ENCODE results near the gene KIRREL3. TPM values are rescaled to one million over a fixed set of nuclear protein-coding genes. Genes with fewer than 3 reads are reported as not detected.

The KIRREL3 gene
- total RNA-seq, 1 donor from 2014 or later, result 0.82 TPM

DNA sequence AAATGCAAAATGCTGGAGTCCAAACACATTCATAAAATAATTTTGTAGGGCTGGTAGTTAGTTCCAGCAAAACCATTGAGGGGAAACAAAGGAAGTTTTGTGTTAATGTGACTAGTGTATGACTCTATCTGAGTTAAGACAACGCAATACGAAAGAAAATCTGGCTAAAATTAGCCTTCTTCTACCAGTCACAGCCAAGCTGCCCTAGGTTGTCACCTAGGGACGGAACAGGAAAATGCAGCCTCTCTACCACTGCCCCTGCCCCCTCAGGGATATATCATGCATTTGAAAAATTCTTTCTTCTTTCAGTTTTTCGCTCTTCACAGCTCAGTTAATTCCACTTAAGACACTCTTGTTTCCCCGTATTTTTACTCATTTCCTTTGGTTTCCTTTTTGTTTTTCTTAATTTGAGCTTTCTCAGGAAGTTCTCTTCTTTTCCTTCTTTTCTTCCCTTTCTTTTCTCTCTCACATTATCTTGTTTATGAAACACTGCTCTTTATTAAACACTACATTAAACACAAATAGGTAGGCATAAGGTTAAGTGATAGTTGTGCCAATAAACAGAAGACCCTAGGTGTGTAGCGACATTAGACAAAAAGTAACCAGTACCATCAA is 30.6 kb downstream of the KIRREL3 start:
- H3K27ac Mint-ChIP-seq (ENCODE audit: unreplicated experiment), result no peak overlapping the region
- peaks cover 7% of the 10 kb centered on the region for H3K36me3 Mint-ChIP-seq (ENCODE audit: low read depth)
- H3K4me1 Mint-ChIP-seq, result peaks cover 8% of the 10 kb centered on the region
- H3K4me3 Mint-ChIP-seq, result no peak overlapping the region
- TF ChIP-seq, protein P1, sequence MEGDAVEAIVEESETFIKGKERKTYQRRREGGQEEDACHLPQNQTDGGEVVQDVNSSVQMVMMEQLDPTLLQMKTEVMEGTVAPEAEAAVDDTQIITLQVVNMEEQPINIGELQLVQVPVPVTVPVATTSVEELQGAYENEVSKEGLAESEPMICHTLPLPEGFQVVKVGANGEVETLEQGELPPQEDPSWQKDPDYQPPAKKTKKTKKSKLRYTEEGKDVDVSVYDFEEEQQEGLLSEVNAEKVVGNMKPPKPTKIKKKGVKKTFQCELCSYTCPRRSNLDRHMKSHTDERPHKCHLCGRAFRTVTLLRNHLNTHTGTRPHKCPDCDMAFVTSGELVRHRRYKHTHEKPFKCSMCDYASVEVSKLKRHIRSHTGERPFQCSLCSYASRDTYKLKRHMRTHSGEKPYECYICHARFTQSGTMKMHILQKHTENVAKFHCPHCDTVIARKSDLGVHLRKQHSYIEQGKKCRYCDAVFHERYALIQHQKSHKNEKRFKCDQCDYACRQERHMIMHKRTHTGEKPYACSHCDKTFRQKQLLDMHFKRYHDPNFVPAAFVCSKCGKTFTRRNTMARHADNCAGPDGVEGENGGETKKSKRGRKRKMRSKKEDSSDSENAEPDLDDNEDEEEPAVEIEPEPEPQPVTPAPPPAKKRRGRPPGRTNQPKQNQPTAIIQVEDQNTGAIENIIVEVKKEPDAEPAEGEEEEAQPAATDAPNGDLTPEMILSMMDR (conservative IDR thresholded peaks at IDR 0.05), result peak; percentile 66
- no peak for DNase-seq (ENCODE audit: low read depth, low spot score)
- H3K27me3 Mint-ChIP-seq (ENCODE audit: low read depth), result peaks cover 24% of the 10 kb centered on the region
- peaks cover 7% of the 10 kb centered on the region for H3K9me3 Mint-ChIP-seq

DNA sequence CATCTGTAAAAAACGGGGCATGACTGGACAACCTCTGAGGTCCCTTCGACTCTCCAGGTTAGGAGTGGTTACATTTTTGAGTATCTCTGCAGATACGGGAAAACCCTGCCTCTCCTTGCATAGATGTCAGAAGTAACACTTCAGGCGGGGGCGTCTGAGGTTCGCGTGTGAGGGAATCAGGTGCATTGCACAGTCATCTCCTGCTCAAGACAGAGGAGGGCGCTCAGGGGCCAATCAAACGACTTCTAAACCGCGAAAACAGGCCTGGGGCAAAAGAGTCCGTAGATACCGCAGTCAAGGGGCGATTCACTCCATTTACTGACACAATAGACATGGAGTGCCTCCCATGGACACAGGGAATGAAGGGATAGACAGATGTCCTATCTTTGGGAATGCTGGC is 31.7 kb downstream of the KIRREL3 start:
- no peak for DNase-seq (ENCODE audit: low read depth, low spot score)
- Mint-ChIP-seq H3K27me3 (ENCODE audit: low read depth) (peaks cover 24% of the 10 kb centered on the region), H3K27ac (ENCODE audit: unreplicated experiment) (no peak overlapping the region), H3K4me3 (no peak overlapping the region), H3K9me3 (peaks cover 7% of the 10 kb centered on the region), H3K4me1 (peaks cover 8% of the 10 kb centered on the region), H3K36me3 (ENCODE audit: low read depth) (peaks cover 7% of the 10 kb centered on the region)
- TF ChIP-seq, protein P1 (conservative IDR thresholded peaks at IDR 0.05), result no peak

DNA sequence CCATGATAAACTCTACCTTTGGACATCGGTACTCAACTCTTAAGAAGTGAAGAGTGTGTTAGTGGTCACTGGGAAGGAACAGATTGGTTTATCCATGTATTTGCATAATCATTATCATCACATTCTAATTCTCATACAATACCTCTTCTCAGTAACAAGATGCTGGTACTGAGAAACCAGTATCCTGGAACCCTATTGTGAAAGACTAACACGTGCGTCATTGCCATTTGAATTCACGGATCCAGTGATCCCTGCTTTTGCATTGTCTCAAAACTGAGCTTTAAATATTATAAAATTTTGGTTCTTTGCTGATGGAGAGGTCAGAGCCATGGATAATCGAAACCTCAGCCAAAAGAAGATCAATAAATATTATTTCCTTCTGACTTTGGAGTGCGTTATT is 35.2 kb downstream of the KIRREL3 start:
- Mint-ChIP-seq H3K27me3 (ENCODE audit: low read depth) (peaks cover 24% of the 10 kb centered on the region), H3K27ac (ENCODE audit: unreplicated experiment) (no peak overlapping the region), H3K36me3 (ENCODE audit: low read depth) (no peaks in the 10 kb centered on the region), H3K9me3 (no peaks in the 10 kb centered on the region), H3K4me1 (peaks cover 8% of the 10 kb centered on the region), H3K4me3 (no peak overlapping the region)
- no peak for DNase-seq (ENCODE audit: low read depth, low spot score)
- TF ChIP-seq, protein P1 (conservative IDR thresholded peaks at IDR 0.05), result no peak

DNA sequence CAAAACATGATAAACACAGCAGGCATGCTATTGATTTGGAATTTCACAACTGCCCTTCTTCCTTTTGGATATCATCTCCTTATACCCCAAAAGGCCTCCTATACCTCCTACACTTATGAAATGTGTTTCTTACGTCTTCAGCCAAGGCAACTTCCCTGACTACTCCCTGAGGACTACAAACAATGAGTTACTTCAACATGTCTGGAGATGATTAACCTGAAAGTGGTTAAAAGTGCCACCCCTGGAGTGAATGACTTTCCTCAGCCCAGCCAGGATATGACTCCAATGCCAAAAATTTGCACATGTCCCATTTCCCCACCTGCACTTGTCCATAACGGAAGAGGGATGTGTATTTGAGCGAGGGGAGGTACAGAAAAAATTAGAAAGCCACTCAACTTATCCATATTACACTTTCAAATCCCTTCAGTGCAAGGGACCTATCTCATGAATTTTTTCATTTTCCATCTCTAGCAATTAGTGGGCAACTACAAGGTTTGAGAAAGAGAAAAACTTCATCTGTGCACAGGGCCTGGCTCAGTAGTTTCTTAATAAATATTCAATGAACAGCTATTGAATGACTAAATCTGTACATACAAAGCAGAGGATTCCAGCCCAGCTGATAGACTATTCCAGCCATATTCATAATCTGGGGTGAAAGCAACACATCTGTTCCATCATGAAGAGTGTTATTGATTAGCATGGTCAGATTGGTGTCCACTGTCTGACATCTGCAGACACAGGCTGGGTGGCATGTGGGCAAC is 36.8 kb downstream of the KIRREL3 start:
- DNase-seq (ENCODE audit: low read depth, low spot score), result no peak
- H3K27me3 Mint-ChIP-seq (ENCODE audit: low read depth), result peaks cover 10% of the 10 kb centered on the region
- H3K27ac Mint-ChIP-seq (ENCODE audit: unreplicated experiment), result no peak overlapping the region
- no peak overlapping the region for H3K4me3 Mint-ChIP-seq
- H3K4me1 Mint-ChIP-seq, result no peaks in the 10 kb centered on the region
- no peaks in the 10 kb centered on the region for H3K9me3 Mint-ChIP-seq
- no peaks in the 10 kb centered on the region for H3K36me3 Mint-ChIP-seq (ENCODE audit: low read depth)
- TF ChIP-seq, protein P1 (conservative IDR thresholded peaks at IDR 0.05), result no peak

DNA sequence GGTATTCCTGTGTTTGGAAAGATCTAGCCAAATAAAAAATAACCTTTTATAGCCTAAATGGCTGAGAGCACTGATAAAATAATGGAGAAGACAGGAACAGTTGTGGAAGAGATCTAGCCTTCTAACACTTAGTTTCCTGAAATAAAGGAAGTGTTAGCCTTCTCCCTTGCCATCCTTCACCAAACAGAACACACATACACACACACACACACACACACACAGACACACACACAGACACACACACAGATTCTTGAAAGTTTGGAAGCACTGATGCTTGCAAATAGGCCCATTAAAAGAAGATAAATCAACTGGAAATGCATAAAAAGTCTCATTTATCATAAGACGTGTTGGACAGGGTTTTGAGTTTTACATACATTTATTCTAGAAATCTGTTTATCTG is 37.5 kb downstream of the KIRREL3 start:
- Mint-ChIP-seq H3K4me1 (no peaks in the 10 kb centered on the region), H3K4me3 (no peak overlapping the region), H3K27me3 (ENCODE audit: low read depth) (peaks cover 5% of the 10 kb centered on the region), H3K27ac (ENCODE audit: unreplicated experiment) (no peak overlapping the region), H3K9me3 (no peaks in the 10 kb centered on the region), H3K36me3 (ENCODE audit: low read depth) (no peaks in the 10 kb centered on the region)
- no peak for DNase-seq (ENCODE audit: low read depth, low spot score)
- TF ChIP-seq, protein P1 (conservative IDR thresholded peaks at IDR 0.05), result no peak

Data from neural crest cell (in vitro differentiated cells).